Measurements from ENCODE around the gene TIMM23.
"Not testable (repeated sequence)": the region's sequence is repeated elsewhere in the genome, so short reads cannot be mapped to it uniquely, and the experiment has no call there.

- not testable (repeated sequence) for TF ChIP-seq ZNF274 (IDR thresholded peaks at IDR 0.05; ENCODE audit: low read depth, low read length); YY1 (IDR thresholded peaks at IDR 0.05; ENCODE audit: insufficient read depth, insufficient read length)
These were observed 1.8 kb downstream of the TIMM23 start for GRCh38 chr10:45974041-45974440.

Data from NT2/D1 (cell line).